GM21447 (cell line): ENCODE results near the gene WLS.

ENCODE experiments used
- ATAC-seq: cut with Tn5 transposase; IDR thresholded peaks from one replicate; pipeline ENCODE4 v1.9.1; 2021; ENCODE audit not compliant: unreplicated experiment

WLS gene

DNA sequence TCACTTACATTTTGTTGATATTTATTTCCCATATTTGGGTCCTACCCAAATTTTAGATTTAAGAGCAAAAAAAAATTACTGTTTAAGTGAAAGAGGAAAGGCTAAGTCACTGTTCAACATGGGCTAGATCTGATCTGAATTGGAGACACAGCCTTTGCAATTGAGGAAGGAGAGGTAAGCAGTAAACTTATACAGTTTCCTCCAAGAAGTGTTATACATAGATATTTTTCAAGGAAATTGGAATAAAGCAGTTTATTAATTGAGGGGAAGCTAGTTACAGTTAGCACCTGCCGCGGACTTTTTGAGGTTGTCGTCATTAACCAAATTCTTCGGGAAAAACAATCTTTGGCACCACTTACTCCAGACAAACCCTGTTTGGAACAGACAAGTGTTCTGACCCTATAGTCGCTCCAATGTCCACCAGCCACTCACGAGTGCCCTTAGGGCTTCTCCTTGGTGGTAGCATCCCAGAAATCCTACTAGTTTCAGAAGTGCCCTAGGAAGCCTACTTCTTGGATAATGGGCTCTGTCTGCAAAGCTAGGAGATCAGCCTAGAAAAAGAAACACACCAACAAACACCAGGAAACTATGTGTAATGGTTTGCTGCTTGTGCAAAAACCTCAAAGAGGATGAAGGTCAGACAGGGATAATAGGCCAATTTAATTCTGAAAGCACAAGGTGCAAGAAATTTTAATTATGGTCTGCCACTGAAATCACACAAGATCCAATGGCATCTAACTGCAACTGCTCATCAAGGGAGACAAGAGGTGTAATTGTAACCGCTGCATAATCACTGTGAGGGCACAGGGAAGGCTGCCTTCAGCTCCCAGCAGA, 2.5 kb downstream of the WLS start:
- no peak for ATAC-seq

DNA sequence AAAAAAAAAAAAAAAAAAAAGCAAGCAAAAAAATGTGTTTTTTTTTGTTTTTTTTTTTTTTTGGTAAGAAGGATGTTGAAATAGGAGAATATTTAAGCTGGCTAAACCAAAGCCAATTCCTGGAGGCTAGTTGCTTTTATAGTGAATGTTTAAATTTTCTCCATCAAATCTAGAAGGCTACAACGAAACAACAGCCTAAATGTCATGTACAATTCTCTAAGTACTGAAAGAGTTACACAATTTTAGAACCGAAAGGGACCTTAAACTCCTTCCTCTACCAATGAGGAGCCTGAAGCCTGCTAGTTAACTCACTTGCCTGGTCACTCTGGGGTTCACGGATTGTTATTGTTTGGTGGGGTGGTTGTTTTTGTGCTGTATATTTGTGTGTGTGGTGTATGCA, 3.5 kb downstream of the WLS start:
- ATAC-seq = no peak

DNA sequence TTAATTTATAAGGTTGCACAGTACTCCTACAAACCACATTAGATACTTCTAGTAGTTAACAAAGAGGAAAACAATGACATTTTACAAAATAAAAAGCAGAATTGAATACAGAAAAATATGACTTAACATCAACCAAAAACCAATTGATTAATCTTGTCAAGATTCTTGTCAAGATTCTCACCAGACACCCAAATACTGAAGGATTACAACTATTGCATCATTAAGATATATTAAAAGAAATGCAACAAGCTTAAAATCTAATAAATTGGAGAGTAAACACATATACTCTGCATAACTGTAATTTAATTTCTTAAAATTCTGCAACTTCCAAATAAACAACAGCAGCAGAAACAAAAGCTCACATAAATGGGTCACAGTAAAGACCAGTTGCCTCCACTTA, 4.7 kb downstream of the WLS start:
- ATAC-seq = no peak

DNA sequence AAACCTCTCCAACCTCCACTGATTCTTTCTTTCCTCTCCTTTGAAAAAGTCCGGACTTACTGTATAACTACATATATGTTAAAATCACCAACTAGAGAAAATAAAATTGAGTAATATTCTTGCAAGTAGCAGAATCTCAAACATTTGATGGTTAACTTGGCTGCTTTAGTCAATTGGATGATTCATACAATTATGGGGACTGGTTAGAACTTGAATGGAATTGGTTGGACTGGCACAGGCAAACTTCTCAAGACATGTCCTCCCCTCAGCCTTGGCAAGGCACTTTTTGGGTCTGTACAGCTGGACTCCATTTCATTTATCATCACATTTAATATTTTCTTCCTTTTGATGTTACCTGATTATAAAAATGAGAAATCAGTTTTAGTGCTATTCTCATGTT, 6.5 kb downstream of the WLS start:
- no peak for ATAC-seq

DNA sequence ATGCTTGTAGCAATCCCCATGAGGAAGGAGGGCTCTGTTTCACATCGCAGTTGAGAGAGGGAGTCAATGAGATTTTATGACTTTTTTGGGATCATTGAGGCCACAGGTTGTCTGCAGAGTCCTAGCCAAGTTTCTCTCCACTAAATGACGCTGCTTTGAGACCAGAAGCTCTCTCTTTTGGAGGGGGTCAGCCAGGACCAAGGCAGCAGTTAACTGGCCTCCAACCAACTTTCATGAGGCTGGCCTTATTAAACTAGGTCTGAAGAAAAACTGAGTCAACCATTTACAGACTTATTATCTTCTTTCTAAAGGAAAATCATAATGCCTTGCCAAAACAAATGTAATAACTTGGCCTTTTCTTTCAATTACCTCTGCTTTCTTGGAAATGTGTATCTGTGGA, 8.6 kb downstream of the WLS start:
- no peak for ATAC-seq

DNA sequence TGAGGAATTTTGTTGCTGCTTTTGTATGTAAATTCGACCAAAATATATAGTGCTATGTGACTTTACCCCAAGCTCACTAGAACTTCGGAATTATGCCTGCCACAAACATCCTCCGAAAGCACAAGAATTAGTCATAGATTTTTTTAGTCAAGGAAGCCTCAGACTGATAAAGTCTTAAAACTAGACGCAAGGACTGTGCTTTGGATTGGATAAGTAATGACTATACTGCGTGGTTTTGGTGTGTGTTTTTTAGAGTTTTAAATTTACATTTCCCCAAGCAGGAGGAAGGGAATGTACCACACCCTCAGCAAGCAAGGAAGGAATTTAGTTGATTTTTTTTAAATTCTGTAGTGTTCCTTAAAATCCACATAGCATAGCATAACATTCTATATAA, 10.3 kb downstream of the WLS start:
- ATAC-seq = no peak

DNA sequence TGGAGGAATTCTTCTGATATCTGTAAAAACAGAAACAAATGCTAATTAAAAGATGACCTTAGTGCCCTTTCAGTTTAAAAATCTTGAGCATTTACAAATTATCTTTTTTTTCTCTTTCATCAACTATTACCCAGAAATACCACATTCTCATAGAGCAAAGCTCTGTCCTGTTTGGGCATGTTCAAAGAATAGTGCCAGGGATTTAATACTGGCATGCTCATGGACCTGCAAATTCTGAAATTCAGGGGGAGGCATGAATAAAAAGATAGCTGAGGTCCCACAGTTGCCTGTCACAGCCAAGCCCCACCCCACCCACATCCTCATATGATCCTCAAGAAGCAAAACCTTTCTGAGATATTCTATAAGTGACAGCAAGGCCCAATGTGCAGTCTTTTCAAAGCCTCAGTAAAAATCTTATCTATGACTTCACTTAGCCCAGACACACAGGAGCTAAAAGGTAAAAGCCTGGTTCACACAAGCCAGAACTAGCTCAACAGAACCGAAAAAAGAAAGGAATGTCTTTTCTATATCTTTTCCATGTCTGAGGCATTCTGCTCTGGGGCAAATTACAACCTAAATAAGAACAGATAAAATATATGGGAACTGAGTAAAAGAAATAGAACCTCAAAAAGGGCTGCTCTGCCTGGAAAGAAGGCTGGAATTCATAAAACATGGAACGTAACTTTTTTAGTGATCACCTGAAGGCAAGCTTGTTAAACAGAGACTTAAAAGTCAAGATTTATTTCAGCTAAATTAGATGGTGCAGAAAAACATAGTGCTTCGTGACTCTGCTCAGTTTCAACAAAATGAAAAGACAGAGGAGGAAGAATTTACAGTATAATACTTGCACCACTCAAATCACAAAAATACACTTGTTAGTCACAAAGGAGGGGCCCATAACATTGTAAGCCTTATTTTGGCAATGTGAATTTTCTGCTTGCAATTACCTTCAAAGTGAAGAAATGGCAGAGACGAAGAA, 11.0 kb downstream of the WLS start:
- ATAC-seq = no peak

DNA sequence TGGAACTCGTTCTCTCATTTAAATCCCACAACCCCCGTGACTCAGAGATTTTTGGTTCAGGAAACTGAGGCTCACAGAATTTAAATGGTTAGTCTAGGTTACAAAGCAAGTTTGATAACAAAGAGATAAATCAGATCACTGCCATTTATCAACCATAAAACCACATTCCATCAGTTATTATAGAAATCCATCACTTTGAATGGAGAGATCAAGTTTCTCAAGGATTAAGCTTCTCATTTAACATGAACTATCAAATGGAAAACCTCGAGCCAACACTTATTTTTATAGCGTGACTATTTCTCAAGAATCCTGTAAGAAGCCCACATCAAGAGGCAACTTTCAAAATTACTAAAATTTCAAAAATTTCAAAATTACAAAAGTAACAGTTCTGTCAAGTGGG, 11.9 kb downstream of the WLS start:
- no peak for ATAC-seq

DNA sequence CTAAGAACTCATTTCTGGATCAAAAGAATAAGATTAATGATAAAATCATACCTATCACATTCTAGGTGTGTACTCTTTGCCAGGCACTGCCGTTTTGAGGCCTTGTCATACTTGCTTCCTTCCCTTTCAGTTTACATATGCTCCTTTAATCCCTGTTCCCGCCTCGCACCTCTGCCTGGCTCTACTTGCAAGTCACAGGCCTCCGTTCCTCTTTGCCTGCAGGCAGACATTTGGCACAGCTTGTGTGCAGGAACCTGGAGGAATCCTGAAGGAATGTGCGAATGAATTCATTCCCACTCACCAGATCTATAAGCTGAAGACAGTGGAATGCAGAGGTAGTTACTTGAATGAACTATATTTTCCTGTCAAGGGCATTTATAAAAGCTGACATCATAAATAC, 13.8 kb downstream of the WLS start:
- no peak for ATAC-seq

DNA sequence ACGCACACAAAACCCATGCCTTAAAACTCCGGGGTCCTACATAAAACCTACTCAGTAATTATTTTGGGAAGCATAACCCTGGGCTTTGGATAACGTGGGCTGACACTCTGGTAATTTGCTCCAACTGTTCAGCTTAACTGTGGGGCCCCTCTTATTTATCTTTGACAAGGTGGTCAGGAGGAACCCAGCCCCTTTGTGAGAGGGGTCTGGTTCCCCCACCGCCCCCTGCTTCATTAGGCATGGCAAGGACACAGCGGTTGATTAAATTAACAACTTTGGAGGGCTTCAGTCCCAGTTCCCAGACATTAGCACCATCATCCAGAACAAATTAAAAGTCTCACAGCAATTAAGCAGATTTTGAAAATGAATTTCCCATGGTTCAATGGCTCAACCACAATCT, 14.7 kb downstream of the WLS start:
- ATAC-seq = no peak

DNA sequence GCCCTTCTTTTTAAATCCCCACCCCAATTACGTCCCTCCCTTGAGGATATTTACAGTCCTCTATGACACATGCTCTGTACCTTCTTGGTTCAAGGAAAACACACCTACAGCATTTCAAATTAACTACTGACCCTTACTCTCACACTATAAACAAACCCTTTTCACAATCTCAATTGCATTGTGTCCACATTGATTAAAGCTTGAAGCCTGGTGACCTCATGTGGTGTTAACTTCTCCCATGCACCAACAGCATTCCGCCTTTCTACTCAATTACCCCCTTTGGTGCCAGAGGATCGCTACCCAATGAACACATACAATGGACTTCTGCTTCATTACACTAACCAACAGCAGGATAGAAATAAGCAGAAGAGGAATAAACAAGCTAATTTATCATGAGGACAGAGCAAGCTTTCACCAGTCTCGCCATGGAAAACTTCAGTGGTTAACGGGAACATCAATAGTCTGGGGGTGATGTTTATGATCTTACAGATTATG, 15.2 kb downstream of the WLS start:
- ATAC-seq = no peak

DNA sequence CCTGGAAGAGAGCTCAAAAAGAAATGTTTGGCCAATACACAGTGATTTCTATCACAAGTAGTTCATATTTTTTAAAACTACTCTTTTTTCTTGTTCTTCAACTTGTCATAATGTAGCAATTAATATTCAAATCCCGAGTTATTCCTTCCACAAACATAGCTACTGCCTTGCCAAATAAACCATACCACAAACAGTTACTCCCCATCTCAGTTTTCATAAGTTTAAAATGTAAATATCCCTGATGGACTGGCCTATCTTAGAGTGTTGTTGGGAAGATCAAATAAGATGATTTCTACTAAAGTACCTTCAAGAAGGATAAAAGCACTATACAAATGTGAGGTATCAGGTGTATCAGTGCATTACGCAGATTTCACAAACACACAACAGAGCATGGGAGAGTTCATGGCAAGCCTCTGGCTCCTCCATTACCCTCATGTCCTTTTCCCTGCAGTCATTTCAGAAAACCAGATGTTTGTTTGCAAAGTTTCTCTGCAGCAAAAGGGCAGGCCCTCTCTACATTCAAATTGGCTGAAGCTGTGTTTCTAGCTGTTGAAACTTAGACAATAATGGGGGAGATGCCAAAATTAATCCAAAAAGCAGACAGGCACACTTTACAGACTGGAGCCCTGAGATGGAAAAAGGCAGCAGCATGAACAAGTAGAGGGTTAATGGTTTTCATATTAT, 16.1 kb downstream of the WLS start:
- ATAC-seq = no peak

DNA sequence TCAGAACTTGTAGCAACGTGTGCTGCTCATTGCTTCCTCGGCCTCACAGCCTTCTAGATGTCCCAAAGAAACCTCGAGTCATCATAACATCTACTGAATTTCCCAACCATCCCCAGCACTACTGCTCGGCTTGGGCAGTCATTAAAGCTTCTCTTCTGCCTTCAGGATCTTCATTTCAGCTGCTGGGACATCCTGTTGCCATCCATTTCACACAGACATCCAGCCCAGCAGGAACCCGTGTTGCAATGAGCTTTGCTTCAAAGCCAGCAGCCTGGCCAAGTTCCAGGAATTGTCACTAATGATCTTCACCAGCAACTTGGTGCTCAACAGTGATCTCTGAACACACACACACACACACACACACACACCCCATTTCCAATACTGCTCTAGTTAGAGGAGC, 18.5 kb downstream of the WLS start:
- no peak for ATAC-seq

DNA sequence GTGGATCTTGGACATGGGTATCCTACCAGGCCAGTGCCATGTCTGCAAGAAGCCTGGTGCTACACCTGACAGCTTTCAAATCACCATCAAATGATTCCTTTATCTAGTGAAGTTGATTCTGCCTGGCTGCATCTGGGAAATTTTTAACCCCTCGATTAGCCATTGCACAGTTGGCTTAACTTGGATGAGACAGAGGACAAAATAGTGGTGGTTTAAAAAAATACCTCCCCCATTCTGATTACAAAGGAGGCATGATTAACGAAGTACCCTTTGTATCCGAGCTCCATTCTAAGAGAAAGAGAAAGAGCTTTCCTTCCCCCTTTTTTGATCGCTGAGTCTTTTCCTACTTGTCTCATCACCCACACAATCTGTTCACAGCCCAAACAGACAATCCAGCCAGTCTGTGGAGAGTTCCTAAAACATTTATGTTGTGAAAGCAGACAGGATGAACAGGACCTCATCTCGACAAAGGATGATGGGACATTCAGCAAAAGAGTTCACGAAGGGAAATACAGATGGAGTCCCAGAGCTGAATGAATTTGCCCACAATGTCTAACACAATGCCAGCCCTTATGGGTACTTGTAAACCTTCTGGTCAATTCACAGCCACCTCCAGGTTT, 20.5 kb downstream of the WLS start:
- ATAC-seq = no peak

DNA sequence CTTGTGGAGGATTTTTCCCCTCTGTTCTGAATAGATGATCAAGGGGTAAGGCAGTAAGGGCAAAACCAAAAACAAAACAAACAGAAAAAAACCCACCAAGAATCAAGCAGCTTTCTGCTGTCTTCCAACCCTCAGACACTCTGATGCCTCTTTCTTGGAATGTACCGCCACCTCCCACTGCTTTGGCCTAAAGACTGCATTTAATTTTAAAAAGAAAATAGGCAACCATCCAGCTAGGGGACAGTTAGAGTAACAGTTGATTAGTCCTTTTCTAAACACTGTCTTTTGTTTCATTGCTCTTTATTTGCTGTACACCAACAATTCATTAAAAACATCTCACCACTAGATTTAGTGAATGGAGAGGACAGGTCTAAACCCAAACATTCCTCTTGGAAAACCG, 21.5 kb downstream of the WLS start:
- no peak for ATAC-seq

DNA sequence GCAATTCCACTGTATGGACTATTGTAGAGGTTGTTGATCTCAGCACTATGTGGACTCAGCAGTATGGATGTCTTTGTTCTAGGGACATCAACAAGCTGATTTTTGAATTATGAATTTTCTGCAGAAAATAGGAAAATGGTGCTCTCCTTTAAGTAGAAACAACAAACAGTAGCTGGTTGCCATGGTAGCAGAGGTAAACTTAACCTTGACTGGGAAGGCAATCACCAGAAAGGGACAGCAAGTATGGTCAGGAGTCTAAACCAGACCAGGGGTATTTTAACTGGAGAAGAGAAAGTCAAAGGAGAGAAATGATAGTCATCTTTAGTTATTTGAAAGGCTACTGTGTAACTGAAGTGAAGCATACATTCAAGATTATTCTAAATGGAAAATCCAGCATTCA, 22.3 kb downstream of the WLS start:
- no peak for ATAC-seq

DNA sequence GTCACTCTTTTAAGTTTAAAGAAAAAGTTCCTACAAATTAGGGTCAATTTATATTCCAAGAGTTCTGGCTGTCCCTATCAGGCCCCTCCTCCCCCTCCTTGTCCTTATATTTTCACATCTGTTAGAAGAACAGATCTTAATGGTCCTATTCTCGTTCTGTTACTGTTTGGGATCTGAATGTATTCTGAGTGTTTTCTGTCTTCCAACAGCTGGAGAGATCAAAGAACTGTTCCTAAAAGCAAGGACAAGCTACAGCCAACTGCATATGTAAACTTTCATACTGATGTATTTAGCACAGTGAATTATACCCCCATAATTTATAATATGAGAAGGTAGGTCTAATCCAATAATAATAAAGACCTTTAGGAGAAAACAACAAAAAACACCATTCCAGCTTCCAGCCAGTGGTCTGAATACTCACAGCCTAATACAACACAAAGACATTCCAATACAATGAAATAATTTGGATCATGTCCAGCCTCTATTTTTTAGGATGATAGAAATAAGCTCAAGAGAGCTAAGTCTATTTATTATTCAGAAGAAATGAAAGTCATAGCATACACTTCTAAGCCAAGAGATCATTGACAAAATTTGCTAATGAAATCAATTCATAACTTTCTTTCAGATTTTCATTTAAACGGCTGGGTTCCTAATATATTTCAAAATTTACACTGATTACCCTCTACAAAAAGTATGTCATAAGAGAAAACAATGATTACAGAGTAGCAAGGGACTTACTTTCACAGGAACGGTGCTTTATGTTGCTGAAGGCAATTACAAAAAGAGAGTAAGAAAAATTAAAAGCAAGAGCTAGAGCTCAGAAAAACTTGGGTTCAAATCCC, 25.3 kb downstream of the WLS start:
- ATAC-seq = no peak

DNA sequence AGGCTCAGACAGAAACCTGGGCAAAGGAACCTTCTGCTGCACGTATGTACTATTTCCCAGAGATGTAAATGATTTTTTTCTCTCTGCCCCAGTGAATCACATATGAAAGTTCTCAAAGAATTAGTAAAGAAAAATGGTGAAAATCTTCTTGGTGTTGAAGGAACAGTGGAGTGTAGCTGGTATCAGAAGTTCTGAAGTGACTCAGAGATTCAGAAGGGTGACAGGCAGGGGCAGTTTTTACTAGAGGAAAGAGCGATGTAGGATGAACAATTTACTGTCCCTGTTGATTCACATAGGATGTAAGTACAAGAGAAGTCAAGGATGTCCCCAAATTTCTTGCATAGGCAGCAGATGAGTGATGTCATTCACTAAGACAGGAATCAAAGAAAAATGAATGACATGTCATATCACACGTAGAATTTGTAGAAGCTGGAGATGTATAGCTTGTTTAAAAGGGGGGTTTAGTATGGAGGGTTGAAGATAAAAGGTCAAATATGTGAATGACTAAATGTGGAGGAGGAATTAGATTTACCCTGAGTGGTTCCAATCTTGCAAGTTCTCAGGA, 26.4 kb downstream of the WLS start:
- no peak for ATAC-seq

DNA sequence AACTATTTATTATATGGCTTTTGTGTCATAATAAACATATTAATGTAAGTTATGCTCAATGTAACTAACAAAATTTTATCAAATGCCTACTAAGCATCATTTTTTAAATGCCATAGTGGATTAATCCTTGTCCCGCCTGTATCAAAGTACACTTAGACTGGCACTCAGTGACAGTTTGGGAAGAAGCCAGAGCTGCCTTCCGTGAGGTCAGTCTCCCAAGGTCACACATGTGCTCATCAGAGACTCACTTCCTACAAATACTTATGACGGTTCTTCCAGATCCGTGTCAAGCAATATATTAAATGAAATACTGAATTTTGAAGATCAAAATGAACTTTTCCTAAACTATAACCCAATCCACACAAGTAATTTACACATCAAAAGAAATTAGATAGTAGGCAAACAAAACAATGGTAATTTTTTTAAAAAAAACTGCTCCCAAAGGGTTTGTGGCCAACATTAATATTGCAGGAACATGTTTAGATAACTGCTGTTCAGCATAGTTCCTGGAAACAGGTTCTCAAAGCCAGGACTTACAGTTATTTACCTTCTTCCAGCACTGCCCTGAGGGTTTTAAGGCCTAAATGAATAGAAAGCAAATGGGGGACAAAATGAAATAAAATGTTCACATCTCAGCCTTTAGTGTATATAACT, 27.2 kb downstream of the WLS start:
- no peak for ATAC-seq
